HEK293 (cell line): ENCODE data around the gene POC1B.

Source experiments
- EGR2 ChIP-seq: fragments of 450-650 bp; formaldehyde crosslinking; IDR thresholded peaks from 2 replicates; pipeline ENCODE4 v1.5.1; 2016; ENCODE audit warnings: low read depth, missing biosample characterization, missing genetic modification characterization
- TCF7L2 ChIP-seq: IDR thresholded peaks from 2 replicates; pipeline ENCODE4 v1.6.1; 2011; ENCODE audit warnings: low read depth, mild to moderate bottlenecking, inconsistent platforms, low read length, moderate library complexity, borderline replicate concordance
- ZBTB21 ChIP-seq: fragments of 450-650 bp; formaldehyde crosslinking; IDR thresholded peaks from 2 replicates; pipeline ENCODE4 v1.5.1; 2017; ENCODE audit warnings: missing biosample characterization, missing genetic modification characterization
- ZNF114 ChIP-seq: fragments of 450-650 bp; formaldehyde crosslinking; IDR thresholded peaks from 2 replicates; pipeline ENCODE4 v1.5.0; 2017; ENCODE audit warnings: missing biosample characterization, missing genetic modification characterization
- ZNF214 ChIP-seq: fragments of 450-650 bp; formaldehyde crosslinking; IDR thresholded peaks from 2 replicates; pipeline ENCODE4 v1.5.1; 2017; ENCODE audit warnings: missing biosample characterization, mild to moderate bottlenecking, missing genetic modification characterization, borderline replicate concordance
- ZNF23 ChIP-seq: fragments of 450-650 bp; formaldehyde crosslinking; IDR thresholded peaks from 2 replicates; pipeline ENCODE4 v1.5.1; 2016; ENCODE audit warnings: missing biosample characterization, missing genetic modification characterization, borderline replicate concordance
- ZNF274 ChIP-seq, 2 experiments: fragments of 200-500 bp in 1 of 2; fragments of 450-650 bp in 1 of 2; sonication (Bioruptor generic) in 1 of 2; formaldehyde crosslinking in 1 of 2; IDR thresholded peaks; 2 replicates each; pipeline versions ENCODE4 v1.5.1 to v1.6.1; 2014 to 2016; ENCODE audit warnings: borderline replicate concordance in 1 of 2, inconsistent platforms in 1 of 2, low read length in 1 of 2, missing biosample characterization in 1 of 2, missing genetic modification characterization in 1 of 2
- ZNF530 ChIP-seq: fragments of 450-650 bp; formaldehyde crosslinking; IDR thresholded peaks from 2 replicates; pipeline ENCODE4 v1.5.1; 2016; ENCODE audit warnings: low read depth, missing biosample characterization, missing genetic modification characterization
- TF ChIP-seq, protein P1 (sequence below): fragments of 450-650 bp; formaldehyde crosslinking; IDR thresholded peaks from 2 replicates; pipeline ENCODE4 v1.5.1; 2016; ENCODE audit warnings: missing biosample characterization, missing genetic modification characterization
- TF ChIP-seq, protein P2 (sequence below): fragments of 450-650 bp; formaldehyde crosslinking; IDR thresholded peaks from 2 replicates; pipeline ENCODE4 v1.5.1; 2016; ENCODE audit warnings: missing biosample characterization, missing genetic modification characterization
- TF ChIP-seq, protein P3 (sequence below): fragments of 450-650 bp; formaldehyde crosslinking; IDR thresholded peaks from 2 replicates; pipeline ENCODE4 v1.5.1; 2016; ENCODE audit warnings: missing biosample characterization, missing genetic modification characterization
- TF ChIP-seq, protein P4 (sequence below): fragments of 450-650 bp; formaldehyde crosslinking; IDR thresholded peaks from 2 replicates; pipeline ENCODE4 v1.5.1; 2017; ENCODE audit warnings: missing biosample characterization, missing genetic modification characterization
- TF ChIP-seq, protein P5 (sequence below): fragments of 450-650 bp; formaldehyde crosslinking; IDR thresholded peaks from 2 replicates; pipeline ENCODE4 v1.5.1; 2016; ENCODE audit warnings: missing biosample characterization, missing genetic modification characterization
- TF ChIP-seq, protein P6 (sequence below): fragments of 450-650 bp; formaldehyde crosslinking; IDR thresholded peaks from 2 replicates; pipeline ENCODE4 v1.5.1; 2017; ENCODE audit warnings: missing biosample characterization, missing genetic modification characterization

DNA sequence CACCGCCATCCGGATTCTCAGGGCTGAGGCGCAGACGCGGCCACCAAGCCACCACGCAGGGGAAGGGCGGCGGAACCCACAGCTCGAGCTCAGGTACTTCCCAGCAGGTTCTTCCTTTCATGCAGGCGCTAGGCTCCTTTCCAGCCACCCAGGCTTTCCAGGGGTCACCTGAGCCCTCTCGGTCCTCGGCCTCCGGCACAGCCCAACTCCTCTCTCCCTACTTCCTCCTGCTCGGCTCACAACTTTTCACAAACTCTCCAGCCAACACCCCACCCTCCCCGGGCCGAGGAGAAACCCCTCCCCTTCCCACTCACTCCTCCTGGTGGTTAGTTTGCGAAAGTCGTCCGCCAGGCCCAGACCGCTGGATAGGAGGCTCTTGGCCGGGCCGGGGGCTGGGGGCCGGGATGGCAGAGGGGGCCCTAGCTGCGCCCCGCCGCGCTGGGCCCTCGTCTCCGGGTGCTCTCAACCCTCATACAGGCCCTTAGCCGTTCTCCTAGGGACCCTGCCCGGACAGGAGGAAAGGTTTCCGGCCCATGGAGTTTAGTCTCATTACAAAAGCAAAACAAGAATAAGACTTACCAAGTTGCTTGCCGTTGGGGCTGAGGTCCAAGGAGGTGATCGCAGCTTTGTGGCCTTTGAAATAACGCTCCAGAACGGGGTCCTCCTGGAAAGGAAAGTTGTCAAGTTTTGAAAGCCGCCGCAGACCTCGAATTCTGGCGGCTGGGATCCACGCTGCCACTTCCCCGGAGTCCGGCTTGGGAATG is 1.1 kb downstream of the POC1B start, which contains the start of gene GALNT4:
- TF ChIP-seq, protein P1, sequence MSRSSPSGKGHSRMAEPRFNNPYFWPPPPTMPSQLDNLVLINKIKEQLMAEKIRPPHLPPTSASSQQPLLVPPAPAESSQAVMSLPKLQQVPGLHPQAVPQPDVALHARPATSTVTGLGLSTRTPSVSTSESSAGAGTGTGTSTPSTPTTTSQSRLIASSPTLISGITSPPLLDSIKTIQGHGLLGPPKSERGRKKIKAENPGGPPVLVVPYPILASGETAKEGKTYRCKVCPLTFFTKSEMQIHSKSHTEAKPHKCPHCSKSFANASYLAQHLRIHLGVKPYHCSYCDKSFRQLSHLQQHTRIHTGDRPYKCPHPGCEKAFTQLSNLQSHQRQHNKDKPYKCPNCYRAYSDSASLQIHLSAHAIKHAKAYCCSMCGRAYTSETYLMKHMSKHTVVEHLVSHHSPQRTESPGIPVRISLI (tag by site-specific recombination): no peak
- no peak for TF ChIP-seq ZNF530 (tag by site-specific recombination)
- TF ChIP-seq, protein P2, sequence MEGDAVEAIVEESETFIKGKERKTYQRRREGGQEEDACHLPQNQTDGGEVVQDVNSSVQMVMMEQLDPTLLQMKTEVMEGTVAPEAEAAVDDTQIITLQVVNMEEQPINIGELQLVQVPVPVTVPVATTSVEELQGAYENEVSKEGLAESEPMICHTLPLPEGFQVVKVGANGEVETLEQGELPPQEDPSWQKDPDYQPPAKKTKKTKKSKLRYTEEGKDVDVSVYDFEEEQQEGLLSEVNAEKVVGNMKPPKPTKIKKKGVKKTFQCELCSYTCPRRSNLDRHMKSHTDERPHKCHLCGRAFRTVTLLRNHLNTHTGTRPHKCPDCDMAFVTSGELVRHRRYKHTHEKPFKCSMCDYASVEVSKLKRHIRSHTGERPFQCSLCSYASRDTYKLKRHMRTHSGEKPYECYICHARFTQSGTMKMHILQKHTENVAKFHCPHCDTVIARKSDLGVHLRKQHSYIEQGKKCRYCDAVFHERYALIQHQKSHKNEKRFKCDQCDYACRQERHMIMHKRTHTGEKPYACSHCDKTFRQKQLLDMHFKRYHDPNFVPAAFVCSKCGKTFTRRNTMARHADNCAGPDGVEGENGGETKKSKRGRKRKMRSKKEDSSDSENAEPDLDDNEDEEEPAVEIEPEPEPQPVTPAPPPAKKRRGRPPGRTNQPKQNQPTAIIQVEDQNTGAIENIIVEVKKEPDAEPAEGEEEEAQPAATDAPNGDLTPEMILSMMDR (tag by site-specific recombination): peak; percentile 77
- TF ChIP-seq ZNF114: no peak
- no peak for TF ChIP-seq TCF7L2
- TF ChIP-seq ZNF214 (tag by site-specific recombination): no peak
- TF ChIP-seq, protein P3, sequence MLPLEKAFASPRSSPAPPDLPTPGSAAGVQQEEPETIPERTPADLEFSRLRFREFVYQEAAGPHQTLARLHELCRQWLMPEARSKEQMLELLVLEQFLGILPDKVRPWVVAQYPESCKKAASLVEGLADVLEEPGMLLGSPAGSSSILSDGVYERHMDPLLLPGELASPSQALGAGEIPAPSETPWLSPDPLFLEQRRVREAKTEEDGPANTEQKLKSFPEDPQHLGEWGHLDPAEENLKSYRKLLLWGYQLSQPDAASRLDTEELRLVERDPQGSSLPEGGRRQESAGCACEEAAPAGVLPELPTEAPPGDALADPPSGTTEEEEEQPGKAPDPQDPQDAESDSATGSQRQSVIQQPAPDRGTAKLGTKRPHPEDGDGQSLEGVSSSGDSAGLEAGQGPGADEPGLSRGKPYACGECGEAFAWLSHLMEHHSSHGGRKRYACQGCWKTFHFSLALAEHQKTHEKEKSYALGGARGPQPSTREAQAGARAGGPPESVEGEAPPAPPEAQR (tag by site-specific recombination): no peak
- TF ChIP-seq, protein P4, sequence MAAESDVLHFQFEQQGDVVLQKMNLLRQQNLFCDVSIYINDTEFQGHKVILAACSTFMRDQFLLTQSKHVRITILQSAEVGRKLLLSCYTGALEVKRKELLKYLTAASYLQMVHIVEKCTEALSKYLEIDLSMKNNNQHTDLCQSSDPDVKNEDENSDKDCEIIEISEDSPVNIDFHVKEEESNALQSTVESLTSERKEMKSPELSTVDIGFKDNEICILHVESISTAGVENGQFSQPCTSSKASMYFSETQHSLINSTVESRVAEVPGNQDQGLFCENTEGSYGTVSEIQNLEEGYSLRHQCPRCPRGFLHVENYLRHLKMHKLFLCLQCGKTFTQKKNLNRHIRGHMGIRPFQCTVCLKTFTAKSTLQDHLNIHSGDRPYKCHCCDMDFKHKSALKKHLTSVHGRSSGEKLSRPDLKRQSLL (tag by site-specific recombination): no peak
- no peak for TF ChIP-seq ZBTB21 (tag by site-specific recombination)
- TF ChIP-seq ZNF274 (IDR thresholded peaks at IDR 0.05; ENCODE audit: low read length): no peak
- no peak for TF ChIP-seq ZNF274 (tag by site-specific recombination; IDR thresholded peaks at IDR 0.05; ENCODE audit: borderline replicate concordance)
- TF ChIP-seq, protein P5, sequence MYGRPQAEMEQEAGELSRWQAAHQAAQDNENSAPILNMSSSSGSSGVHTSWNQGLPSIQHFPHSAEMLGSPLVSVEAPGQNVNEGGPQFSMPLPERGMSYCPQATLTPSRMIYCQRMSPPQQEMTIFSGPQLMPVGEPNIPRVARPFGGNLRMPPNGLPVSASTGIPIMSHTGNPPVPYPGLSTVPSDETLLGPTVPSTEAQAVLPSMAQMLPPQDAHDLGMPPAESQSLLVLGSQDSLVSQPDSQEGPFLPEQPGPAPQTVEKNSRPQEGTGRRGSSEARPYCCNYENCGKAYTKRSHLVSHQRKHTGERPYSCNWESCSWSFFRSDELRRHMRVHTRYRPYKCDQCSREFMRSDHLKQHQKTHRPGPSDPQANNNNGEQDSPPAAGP (tag by site-specific recombination): peak; percentile 68; the same call in 1 of the 2 replicates
- TF ChIP-seq EGR2 (tag by site-specific recombination): no peak; the same call in 1 of the 2 replicates
- TF ChIP-seq ZNF23 (tag by site-specific recombination): no peak
- TF ChIP-seq, protein P6, sequence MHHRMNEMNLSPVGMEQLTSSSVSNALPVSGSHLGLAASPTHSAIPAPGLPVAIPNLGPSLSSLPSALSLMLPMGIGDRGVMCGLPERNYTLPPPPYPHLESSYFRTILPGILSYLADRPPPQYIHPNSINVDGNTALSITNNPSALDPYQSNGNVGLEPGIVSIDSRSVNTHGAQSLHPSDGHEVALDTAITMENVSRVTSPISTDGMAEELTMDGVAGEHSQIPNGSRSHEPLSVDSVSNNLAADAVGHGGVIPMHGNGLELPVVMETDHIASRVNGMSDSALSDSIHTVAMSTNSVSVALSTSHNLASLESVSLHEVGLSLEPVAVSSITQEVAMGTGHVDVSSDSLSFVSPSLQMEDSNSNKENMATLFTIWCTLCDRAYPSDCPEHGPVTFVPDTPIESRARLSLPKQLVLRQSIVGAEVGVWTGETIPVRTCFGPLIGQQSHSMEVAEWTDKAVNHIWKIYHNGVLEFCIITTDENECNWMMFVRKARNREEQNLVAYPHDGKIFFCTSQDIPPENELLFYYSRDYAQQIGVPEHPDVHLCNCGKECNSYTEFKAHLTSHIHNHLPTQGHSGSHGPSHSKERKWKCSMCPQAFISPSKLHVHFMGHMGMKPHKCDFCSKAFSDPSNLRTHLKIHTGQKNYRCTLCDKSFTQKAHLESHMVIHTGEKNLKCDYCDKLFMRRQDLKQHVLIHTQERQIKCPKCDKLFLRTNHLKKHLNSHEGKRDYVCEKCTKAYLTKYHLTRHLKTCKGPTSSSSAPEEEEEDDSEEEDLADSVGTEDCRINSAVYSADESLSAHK: no peak
